ENCODE results near the gene ESPL1. TPM values are rescaled to one million over a fixed set of nuclear protein-coding genes. Genes with fewer than 3 reads are reported as not detected.
"Not testable (repeated sequence)": the region's sequence is repeated elsewhere in the genome, so short reads cannot be mapped to it uniquely, and the experiment has no call there.

ESPL1 gene
- total RNA-seq, 1 donor from 2014 or later = 4.8 TPM

- Mint-ChIP-seq H3K4me3 (ENCODE audit: unreplicated experiment) (no peak overlapping the region), H3K9me3 (ENCODE audit: low read depth) (no peaks in the 10 kb centered on the region), H3K27ac (ENCODE audit: unreplicated experiment) (no peak overlapping the region), H3K4me1 (ENCODE audit: low read depth) (peaks cover 11% of the 10 kb centered on the region), H3K36me3 (ENCODE audit: low read depth) (no peaks in the 10 kb centered on the region), H3K27me3 (ENCODE audit: low read depth) (no peaks in the 10 kb centered on the region)
- no peak for TF ChIP-seq CTCF (IDR thresholded peaks at IDR 0.05)
- no peak for DNase-seq (ENCODE audit: low spot score)
Measured at GRCh38 chr12:53290661-53291060, 22.6 kb downstream of the ESPL1 start.

GRCh38 chr12:53292426-53292825, 24.3 kb downstream of the ESPL1 start:
- Mint-ChIP-seq H3K36me3 (ENCODE audit: low read depth) (no peaks in the 10 kb centered on the region), H3K4me3 (ENCODE audit: unreplicated experiment) (no peak overlapping the region), H3K27me3 (ENCODE audit: low read depth) (no peaks in the 10 kb centered on the region), H3K27ac (ENCODE audit: unreplicated experiment) (no peak overlapping the region), H3K9me3 (ENCODE audit: low read depth) (no peaks in the 10 kb centered on the region), H3K4me1 (ENCODE audit: low read depth) (peaks cover 27% of the 10 kb centered on the region)
- no peak for TF ChIP-seq CTCF (IDR thresholded peaks at IDR 0.05)
- DNase-seq (ENCODE audit: low spot score) = no peak

DNA sequence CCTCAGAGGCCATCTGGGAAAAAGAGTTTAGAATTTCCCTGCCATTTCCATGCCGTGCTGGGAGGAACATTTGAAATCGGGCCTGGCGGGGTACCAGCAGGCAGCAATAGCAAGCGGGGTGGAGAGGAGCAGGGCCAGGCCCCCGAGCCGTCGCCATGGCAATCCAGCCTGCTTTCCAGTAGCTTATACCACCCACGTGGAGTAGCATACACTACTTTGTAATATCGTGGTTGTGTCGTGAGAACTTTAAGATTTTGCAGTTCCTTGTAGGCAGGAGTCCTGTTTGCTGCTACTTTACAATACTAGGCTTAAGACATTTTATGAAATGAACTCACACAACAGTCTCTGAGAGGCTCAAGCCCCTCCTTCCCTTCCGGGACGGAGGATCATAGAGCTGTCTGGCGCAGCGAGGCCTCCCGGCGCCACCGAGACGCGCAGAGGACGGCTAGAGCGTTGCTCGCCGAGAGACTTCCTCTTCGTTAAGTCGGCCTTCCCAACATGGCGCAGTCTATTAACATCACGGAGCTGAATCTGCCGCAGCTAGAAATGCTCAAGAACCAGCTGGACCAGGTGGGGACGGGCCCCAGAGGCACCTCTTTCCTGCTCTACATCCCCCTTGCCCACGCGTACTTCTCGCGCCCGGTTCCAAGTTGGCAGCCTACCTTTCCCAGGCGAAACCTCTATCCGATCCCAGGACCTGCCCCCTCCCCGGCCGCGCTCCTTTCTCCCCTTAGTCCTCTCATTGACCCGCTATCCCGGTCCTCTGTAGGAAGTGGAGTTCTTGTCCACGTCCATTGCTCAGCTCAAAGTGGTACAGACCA, 27.2 kb downstream of the ESPL1 start, which contains the start of gene PFDN5:
Gene PFDN5 (plus strand): TSS at position 473 of the 821 bp plus-strand sequence. CDS start 26 bp downstream, at position 499.
- no peaks in the 10 kb centered on the region for H3K27me3 Mint-ChIP-seq (ENCODE audit: low read depth)
- peak within 1 kb of the TSS; percentile 97 for H3K4me3 Mint-ChIP-seq (ENCODE audit: unreplicated experiment)
- H3K36me3 Mint-ChIP-seq (ENCODE audit: low read depth) = peaks cover 4% of the 10 kb centered on the region
- peak; percentile 18 for TF ChIP-seq CTCF (IDR thresholded peaks at IDR 0.05)
- no peaks in the 10 kb centered on the region for H3K9me3 Mint-ChIP-seq (ENCODE audit: low read depth)
- peak within 1 kb of the TSS; percentile 95 for H3K27ac Mint-ChIP-seq (ENCODE audit: unreplicated experiment)
- peaks cover 48% of the 10 kb centered on the region for H3K4me1 Mint-ChIP-seq (ENCODE audit: low read depth)
- DNase-seq (ENCODE audit: low spot score) = no peak

- no peak for DNase-seq (ENCODE audit: low spot score)
- peaks cover 4% of the 10 kb centered on the region for H3K36me3 Mint-ChIP-seq (ENCODE audit: low read depth)
- H3K27me3 Mint-ChIP-seq (ENCODE audit: low read depth) = no peaks in the 10 kb centered on the region
- peaks cover 54% of the 10 kb centered on the region for H3K4me1 Mint-ChIP-seq (ENCODE audit: low read depth)
- H3K27ac Mint-ChIP-seq (ENCODE audit: unreplicated experiment) = peak overlapping the region; percentile 95
- TF ChIP-seq CTCF (IDR thresholded peaks at IDR 0.05) = no peak
- H3K9me3 Mint-ChIP-seq (ENCODE audit: low read depth) = no peaks in the 10 kb centered on the region
- peak overlapping the region; percentile 97 for H3K4me3 Mint-ChIP-seq (ENCODE audit: unreplicated experiment)
Measured at GRCh38 chr12:53295891-53296219, 27.8 kb downstream of the ESPL1 start.

- not testable (repeated sequence) for DNase-seq (ENCODE audit: low spot score); H3K36me3 Mint-ChIP-seq (ENCODE audit: low read depth); H3K27me3 Mint-ChIP-seq (ENCODE audit: low read depth); H3K4me3 Mint-ChIP-seq (ENCODE audit: unreplicated experiment); H3K9me3 Mint-ChIP-seq (ENCODE audit: low read depth)
- Mint-ChIP-seq H3K4me1 (ENCODE audit: low read depth) (peaks cover 66% of the 10 kb centered on the region), H3K27ac (ENCODE audit: unreplicated experiment) (peak overlapping the region; percentile 95)
Measured at GRCh38 chr12:53297106-53297505, 29.0 kb downstream of the ESPL1 start.

- TF ChIP-seq CTCF (IDR thresholded peaks at IDR 0.05) = no peak
- Mint-ChIP-seq H3K27me3 (ENCODE audit: low read depth) (no peaks in the 10 kb centered on the region), H3K4me1 (ENCODE audit: low read depth) (peaks cover 74% of the 10 kb centered on the region), H3K36me3 (ENCODE audit: low read depth) (peaks cover 11% of the 10 kb centered on the region), H3K9me3 (ENCODE audit: low read depth) (no peaks in the 10 kb centered on the region), H3K27ac (ENCODE audit: unreplicated experiment) (peak overlapping the region; percentile 96), H3K4me3 (ENCODE audit: unreplicated experiment) (no peak overlapping the region)
- DNase-seq (ENCODE audit: low spot score) = no peak
Measured at GRCh38 chr12:53298164-53298563, 30.1 kb downstream of the ESPL1 start.
